IPS DF 19.7 (cell line): ENCODE results near the gene POLL.

Experiments
- DNase-seq: peaks from one replicate; pipeline ENCODE4 v3.0.0-alpha.2; 2013; ENCODE audit warnings: low read depth, low spot score

POLL gene

DNA sequence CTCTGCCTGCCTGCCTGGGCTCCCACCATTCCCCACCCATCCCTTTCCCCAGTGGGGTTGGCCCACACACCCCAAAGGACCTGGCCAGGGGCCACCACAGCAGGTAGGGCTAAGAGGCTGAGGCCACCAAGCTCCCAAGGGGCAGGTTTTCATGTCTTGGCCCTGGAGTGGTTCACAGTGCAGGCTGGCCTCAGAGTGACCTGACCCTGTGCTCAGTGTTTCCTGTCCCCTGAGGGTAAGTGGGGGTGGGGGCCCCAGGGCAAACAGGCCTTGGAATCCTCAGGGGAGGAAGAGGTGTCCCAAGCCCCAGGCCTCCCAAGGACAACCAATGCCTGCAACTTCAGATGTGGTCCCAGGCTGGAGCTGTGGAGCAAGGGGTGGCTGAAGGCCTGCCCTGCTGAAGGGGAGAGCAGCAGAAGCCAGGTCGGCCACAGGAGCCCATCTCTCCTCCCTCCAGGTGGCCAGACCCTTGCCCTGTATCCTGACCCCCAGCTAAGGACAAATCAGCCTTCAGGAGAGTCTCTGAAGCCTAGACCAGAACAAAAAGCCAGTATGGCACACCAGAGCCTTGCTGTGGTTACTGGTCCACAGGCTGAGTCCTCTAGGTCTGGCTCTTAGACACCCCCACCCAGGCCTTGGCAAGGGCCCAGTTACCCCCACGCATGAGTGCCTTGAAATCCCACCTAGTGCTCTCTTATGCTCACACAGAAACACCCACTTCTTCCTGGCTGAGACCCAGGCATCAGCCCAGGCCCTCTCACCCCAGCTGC, 27.6 kb downstream of the POLL start:
- DNase-seq: no peak

DNA sequence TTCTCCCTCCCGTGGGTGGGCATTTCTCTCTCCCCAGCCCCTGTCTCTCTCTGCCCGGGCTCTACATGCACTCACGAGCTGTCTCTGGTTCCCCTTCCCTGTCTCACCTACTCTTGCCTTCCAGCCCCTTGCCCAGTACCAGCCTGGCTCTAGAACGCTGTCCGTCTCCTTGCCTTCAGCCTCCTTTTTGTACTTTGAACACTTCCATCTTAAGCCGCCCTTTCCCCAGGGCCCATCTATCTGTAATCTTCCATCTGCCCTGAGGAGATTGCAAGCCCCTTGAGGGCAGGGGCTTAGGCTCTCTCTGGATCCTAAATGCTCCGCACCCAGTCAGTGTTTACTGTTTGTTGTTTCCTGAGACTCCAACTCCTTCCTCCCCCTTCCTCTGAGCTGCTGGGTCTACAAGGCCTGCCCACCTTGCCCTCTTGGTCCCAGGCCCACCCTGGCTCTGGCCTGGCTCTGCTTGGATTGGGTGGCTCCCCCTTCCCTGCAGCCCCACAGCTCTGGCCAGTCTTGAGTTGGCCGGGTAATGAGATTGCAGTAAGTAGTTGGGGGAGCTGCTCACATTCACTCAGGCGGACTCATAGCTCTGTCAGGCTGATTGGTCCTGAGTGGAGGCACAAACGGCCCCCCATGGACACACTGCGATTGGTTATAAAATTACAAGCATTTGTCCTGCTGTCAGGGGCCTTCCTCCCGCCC, 28.3 kb downstream of the POLL start:
- no peak for DNase-seq

DNA sequence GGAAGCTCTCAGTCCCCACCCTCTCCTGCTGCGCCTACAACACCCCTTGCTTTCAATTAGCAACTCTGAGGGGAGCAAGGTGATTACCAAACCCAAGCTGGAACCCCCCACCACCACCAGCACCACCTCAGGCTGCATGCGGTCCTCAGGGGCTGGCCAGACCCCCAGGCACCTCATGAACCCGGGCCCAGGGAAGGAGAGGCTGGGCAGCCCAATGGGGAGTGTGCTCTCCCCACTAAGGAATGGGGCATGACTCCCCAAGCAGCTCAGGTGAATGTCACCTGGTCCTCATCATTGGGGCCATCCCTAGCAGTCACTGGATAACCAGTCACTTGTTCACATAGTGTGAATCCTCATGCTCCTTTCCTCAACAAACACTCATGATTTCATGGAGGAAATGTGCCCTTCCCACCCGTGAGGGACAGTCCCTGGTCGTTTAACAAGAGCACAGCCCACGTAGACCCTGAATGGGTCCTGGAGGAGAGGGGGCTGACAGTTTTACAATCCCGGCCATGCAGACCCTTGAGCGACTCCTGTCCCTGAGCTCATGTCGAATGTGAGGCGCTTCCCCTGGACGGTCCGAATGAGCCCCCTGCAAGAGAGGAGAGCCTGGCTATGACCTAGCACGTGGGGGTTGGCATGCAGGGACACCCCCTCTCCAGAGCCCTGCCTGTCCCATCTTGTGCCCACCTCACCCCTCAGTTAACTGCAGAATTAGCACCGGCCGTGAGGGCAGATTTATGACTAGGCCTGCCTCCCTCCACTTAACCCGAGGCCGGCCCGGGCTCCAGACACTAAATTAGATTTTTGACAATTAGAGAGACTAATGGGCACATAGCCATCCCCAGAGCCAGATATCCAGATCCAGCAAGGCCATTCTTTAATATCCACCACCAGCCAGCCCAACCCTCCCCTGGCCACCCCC, 29.1 kb downstream of the POLL start:
- no peak for DNase-seq

DNA sequence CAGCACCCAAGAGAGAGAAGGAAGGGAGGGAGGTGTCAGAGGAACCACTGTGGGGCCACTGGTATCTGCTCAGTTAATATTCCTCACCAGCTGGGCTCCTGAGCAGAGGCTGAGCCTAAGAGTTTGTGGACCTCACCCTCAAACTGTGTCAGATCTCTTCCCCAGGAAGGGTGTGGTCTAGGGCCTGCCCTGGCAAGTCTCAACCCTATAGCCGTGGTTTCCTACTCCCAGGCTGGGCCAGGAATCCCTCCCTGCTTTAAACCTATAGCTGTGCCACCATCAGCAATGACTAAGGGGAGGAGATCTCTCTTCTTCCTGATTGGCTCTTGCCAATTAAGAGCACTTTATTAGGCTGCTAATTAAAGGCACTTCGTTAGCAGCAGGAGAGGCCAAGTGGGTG, 29.9 kb downstream of the POLL start:
- no peak for DNase-seq

DNA sequence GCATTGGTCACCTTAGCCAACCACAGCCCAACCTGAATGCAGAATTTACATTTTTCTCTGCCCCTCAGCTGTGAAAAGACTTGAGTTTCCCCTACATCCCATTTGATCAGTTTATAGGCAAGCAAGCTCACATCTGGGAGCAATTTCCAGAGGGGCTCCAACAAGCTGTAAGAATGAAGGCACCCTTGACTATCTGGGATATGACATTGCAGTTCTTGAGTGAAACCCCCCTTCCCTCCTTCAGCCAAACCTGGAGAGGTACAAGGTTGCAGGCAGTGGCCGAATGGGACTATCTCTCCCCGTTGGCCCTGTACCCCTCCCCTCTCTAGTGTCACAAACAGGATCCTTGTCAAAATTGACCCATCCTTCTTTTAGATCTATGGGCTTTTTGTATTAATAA, 30.5 kb downstream of the POLL start:
- DNase-seq: no peak

DNA sequence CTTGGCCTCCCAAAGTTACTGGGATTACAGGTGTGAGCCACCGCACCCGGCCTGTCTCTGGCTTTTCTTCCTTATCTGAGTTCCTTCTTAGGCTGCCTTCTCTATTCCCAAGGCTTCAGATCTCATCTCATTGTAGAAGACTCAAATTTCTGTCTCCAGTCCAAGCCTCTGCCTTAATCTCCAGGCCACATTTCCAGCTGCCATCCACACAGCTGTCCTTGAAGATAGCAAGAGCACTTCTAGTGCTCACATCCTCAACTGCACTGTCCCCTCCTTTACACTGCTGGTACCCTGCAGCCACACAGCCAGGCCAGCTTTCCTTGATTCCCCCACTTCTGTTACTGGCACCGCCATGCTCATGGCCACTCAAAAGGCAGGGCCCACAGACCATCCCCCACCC, 35.6 kb downstream of the POLL start:
- DNase-seq: no peak

DNA sequence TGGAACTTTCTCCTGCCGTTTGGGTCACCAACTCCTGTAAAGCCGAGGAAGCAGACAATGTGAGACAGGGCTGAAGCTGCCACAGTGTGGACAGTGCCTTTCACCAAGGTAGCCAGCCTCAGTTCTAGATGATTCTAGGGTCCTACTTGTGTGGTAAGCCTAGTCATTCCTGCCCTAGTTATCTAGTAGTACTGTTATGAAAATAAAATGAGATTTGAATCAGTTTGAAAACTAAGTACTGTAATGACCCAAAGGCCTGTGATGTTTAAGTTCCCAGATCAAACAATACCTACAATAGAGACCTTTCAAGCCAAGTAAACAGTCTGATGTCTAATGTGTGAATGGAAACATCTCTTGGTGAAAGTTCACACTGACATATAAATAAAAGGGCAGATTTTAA, 37.1 kb downstream of the POLL start:
- DNase-seq: no peak

DNA sequence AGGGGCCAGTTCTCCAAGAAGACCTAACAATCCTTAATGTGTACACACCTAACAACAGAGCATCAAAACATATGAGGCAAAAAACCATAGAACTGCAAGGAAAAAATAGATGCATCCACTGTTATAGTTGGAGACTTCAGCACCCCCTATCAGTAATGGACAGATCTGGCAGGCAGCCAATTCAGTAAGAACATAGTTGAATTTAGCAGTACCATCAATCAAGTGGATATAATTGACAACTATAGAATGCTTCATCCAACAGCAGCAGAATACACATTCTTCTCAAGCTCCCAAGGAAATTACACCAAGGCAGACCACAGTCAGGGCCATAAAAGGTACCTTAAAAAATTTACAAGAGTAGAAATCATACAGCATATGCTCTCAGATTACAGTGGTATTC, 42.2 kb downstream of the POLL start:
- no peak for DNase-seq

DNA sequence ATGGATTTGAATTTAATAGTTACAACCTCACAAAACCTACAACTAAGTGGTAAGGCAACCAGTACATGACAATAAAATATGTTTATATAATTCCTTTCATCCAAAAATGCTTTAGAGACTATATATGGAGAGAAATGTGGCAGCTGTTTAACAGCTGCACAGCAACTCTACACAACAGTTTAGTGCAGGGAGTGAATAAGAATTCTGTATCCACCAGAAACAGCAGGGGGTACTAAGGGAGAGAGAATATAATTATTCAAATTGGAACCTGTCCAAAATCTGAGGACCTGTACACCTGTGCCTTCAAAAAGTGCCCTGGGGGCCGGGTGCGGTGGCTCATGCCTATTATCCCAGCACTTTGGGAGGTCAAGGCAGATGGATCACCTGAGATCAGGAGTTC, 49.6 kb downstream of the POLL start:
- no peak for DNase-seq

DNA sequence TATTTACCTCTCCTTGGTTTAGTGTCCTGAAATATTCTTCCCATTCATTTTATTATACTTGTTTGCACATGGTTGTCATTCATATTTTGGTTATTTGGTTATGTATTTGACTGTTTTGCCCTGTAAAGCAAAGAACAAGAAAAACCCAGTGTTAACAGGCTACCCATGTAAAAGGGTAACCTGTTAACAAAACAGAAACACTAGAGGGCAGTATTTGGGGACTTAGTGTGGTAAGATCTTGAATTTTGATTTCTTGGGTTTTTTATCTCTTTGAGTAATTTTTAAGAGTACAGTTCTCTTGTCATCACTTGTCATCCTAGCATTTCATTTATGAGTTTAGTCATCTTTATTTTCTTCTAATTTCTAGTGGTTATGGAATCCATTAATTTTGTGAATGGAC, 51.3 kb downstream of the POLL start:
- DNase-seq: no peak

DNA sequence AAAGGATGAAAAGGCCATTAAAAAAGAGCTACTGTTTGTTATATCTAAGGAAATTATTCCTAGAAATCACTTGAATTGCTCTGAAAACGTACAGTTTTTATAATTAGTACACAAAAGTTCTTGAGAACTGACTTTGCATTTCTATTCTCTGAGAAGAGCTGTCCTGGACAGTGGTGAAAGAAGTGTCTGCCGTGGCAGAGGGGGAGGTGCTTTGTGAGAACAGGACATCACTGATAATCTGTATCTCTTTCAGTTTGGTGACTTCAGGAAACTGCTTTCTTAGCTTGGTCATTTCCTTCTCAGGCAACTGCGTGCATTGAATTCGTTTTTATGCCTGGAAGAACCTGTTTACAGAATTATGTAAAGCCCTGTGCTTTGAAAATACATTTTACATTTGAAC, 52.1 kb downstream of the POLL start:
- no peak for DNase-seq

DNA sequence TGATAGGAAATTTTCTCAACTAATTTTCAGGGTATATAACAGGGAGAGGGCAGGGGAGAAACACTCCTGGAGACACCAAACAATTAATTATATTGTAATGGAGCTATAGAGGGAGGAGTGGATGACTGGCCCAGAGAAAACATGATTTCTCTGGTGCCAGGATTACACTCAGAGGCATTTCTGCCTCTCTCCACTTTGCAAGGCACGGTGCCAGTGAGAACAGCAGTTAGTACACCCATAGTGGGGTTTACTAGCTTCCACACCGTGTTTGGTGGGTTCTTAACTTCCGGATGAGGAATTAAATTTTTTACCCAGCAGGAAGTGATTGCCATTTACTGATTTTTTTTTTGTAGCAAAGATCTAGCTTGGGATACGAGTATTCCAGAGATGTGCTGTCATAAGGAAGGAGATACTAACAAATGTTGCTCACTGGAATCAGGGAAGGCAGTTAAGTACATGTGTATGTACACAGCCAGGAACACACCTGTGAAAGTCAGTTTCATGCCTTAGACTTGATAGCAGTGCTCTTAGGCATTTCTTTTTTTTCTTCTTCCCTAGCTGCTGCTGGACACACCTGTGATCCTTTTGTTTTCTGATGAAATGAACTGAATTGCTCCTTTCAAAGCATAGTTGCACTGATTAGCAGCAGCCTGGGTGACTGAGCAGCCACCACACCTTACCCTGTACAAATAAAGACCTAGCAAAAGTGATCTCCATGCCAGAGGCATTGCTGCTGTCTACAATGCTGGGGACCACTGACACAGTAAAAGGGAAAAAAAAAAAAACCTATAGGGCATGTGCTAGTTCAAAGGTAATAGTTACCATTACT, 58.1 kb downstream of the POLL start:
- DNase-seq: no peak

DNA sequence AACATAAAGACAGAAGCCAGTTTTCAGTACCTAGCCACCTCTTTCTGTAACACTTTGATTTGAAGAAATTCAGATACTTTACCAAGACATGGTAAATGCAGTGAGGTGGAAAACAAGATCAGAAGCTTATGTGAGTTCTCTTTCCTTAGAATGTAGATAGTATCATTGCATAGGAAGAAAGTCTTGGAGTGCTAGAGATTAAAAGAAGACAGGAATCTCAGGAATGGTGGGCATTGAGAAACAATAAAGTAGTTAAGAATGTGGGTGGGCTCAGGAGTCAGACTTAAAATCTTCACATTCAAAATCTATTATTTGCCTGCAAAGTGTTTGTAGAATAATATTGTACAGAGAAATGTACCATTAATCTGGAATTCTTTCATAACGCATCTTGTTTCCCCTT, 58.9 kb downstream of the POLL start:
- no peak for DNase-seq
